HG02678 (cell line): ENCODE data around the gene DPAGT1.
A peak's percentile ranks its signal among the peaks of the same experiment; 100 is the strongest.
"Not testable (repeated sequence)": the region's sequence is repeated elsewhere in the genome, so short reads cannot be mapped to it uniquely, and the experiment has no call there.

Source experiments
- ATAC-seq: cut with Tn5 transposase; IDR thresholded peaks from one replicate; pipeline ENCODE4 v1.9.1; 2021; ENCODE audit warnings: mild to moderate bottlenecking, moderate library complexity; ENCODE audit not compliant: unreplicated experiment

The DPAGT1 gene

GRCh38 chr11:119116235-119116594 is 14.6 kb upstream of the DPAGT1 start:
- no peak for ATAC-seq

DNA sequence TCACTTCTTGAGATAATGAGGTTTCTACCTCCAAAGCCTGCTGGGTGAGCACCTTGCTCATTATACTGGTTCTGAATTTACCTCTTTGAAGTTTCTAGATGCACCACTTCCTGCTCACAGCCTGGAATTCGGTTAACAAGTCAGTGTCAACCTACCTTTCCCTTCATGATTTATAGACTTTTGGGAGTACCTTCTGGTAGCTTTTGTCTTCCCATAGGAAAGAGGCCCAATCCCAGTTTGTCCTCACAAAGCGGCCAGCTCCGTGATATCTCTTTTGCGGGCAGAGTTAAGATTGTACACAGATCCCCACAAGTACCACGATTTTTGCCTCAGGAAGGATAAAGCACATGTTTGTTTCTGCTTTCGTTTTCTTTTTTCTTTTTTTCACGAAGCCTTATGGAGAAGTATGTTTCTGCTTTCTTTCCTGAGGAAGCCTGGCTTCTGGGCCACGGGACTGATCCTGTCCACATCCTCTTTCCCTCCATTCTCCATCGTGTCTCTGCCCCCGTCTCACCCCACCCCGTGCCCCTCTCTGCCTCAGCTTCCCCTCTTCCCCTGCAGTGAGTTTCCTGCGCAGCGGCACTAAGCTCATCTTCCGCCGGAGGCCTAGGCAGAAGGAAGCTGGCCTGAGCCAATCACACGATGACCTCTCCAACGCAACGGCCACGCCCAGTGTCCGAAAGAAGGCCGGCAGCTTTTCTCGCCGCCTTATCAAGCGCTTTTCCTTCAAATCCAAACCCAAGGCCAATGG is 14.0 kb upstream of the DPAGT1 start:
- no peak for ATAC-seq

GRCh38 chr11:119114351-119114750 is 12.7 kb upstream of the DPAGT1 start:
- ATAC-seq: no peak

DNA sequence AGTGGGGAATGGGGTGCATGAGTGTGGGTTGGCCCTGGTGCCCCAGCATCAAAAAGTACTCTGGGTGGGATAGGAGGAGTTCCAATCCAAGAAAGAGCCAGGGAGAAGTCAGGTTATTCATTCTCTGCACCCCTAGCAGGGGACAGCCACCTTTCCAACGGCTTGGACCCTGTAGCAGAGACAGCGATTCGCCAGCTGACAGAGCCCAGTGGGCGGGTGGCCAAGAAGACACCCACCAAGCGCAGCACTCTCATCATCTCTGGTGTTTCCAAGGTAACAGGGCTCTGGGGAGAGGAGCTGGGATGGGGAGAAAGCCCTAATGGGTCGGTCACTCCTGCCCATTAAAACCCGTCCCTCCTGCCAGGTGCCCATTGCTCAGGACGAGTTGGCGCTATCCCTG is 12.1 kb upstream of the DPAGT1 start:
- ATAC-seq: no peak

GRCh38 chr11:119112314-119113020 is 10.8 kb upstream of the DPAGT1 start:
- ATAC-seq: no peak

- ATAC-seq: no peak
Measured at GRCh38 chr11:119111361-119111925, 9.8 kb upstream of the DPAGT1 start.

DNA sequence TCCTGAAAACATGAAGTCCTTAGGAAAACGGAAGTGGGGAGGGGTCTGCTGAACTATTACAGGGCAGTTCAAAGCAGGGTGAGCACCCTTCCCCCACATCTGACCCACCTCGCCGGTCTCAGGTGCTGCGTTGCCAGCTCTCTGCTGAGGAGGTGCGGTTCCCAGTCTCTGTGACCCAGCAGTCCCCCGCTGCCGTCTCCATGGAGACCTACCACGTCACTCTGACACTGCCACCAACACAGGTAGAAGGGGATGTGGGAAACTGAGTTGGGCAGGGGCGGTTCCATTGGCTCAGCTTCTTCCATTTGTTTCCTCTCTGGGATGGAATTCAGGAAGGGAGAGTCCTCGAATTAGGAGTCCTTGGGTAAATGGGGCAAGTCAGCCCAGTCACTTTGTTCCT is 8.8 kb upstream of the DPAGT1 start:
- ATAC-seq: no peak

GRCh38 chr11:119109843-119110242 is 8.2 kb upstream of the DPAGT1 start:
- no peak for ATAC-seq

DNA sequence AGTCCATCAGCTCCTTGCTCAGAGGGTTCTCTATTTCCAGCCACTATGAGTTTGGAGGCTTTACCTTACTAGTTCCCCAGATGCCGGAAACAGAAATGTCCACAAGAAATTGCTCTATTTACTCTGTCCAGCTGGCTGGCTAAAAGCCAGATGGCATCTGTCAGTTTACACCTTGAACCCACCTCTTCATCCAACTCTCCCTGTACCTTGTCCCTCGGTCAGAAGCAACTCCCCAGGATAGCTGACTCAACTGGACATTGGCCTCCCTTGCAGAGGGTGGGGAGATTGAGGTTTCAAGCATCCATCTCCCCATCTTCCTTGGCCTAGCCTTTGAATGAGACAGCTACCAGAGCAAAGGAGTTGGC is 7.2 kb upstream of the DPAGT1 start:
- ATAC-seq: no peak

- no peak for ATAC-seq
Measured at GRCh38 chr11:119108146-119108856, 6.6 kb upstream of the DPAGT1 start.

GRCh38 chr11:119107538-119108145 is 6.0 kb upstream of the DPAGT1 start:
- peak; percentile 29 for ATAC-seq

DNA sequence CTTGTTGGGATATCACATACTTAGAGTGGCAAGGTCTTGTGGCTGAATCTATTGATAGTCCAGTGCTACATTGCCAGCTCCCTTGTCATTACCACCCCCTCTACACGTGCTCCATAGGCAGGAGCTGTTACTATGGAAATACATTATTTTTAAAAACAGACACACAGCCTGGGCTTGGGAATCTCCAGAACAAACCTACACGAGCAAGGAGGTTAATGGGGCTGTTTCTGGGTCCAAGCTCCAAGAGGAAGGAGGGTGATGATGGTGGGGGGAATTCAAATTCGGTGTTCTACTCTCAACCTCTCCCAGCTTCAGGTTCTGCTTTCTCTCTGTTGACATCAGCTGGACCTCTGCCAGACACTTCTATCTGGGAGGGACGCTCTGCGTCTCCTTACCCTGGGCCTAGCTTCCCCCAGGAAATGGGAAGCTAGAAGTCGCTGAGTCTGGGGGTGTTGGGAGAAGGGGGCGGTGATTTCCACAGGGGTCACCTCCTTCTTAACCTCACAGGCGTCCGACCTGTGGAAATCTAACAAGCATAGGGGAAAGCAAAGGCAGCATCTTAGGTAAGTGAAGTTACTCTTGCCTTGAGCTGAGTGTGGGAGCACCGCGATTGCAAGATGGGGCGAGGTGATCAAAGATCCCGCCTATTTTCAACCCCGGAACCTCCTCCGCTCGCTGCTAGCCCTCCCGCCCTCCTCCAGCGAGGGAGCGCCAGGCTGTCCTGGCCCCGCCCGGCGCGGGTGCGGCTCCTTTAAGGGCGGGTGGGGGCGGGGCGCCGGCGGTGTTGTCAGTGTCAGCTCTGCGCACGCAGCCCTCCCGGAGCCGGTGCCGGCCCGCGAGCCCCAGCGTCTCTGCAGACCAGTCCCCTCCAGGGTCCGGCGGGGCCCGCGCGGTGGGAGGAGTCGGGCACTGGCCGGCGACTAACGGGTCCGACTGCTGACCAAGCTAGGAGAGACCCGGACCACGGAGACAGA is 5.2 kb upstream of the DPAGT1 start, which contains the start of gene C2CD2L:
Gene C2CD2L, plus strand, starts transcription at position 781 of the 974 bp plus-strand sequence. CDS start 398 bp downstream, outside the sequence.
- peak; percentile 77 for ATAC-seq

GRCh38 chr11:119103793-119104192 is 2.1 kb upstream of the DPAGT1 start:
- no peak for ATAC-seq

- ATAC-seq: not testable (repeated sequence)
Measured at GRCh38 chr11:119103161-119103664, 1.6 kb upstream of the DPAGT1 start.

DNA sequence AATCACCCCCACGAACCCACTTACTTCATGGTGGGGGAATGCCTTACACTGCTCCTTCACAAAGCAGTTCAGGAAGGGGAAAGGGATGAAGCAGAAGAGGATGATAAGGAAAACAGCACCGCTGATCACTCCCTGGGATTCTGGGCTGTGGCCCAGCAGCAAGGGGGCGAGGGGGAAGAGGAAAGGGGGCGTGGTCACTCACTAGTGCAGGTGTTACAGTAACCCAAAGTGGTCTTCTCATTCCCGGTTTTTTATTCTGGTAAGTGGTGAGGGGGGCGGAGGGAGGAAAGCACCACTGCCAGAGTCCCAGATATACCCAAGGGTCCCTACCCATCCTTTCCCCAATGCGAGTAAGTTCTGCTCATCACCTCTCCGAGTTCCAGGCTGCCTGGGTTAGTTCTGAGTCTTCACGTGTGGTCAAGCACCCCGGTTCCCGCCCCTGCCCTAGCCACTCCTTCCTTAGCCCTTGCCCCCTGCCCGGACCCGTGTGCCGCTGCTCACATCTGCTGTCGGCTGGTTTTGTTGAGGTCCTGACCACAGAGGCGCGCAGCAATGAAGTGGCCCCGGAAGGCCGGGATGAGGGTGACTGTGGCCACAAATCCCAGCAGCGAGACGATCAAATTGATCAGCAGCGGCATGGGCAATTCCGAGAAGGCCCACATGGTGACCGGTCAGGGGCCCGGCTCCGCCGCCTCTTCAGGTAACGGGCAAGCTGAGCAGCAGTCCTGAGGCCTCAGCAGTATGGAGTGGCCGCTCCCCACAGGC is 477 bp downstream of the DPAGT1 start:
- ATAC-seq: peak; percentile 19

DNA sequence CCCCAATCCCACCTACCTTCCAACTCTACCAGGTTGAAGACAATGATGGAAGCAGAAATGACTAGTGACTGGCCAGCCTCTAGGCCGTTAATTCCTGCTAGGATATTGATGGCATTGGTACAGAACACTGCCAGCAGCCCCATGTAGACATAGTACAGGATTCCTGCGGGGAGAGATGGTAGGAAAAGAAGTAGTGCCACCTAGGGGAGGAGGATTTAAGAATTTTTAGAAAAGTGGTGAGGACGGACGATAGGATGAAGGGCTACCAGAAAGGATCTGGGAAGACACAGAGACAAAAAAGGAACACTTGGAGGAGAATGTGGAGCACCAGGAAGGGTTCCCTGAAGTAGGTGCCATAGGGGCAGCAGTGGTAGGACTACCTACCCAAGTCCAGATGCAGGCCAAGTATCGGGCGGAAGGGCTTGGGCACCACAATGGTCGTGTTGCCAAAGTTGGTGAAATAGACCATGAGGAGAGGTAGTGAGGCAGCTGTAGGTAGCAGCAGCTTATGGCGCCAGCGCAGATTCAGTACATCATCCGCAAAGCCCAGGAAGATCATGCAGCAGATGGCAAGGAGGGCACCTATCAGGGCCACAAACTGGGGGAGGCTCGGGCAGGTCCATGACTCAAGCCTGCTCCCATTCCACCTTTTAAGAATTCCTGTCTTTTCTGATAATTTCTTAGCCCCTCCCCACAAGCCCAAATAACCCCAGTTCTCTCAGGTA is 1.2 kb downstream of the DPAGT1 start:
- no peak for ATAC-seq

DNA sequence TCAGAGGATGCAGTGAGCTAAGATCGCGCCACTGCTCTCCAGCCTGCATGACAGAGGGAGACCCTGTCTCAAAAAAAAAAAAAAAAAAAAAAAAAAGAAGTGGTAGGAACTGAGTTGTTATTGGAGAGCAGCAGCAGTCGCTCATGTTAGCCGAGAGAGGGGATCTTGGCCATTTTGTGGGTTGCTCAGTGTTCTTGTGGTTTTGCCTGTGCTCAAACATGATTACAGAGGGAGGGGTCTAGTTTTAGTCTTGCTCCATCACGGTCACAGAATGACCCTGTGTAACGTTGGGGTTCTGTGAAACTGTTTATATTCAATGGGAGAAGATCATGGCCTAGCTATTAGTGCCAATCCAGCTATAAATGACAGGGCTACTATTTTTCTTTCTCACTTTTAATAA is 1.9 kb downstream of the DPAGT1 start:
- ATAC-seq: no peak
